Common myeloid progenitor, CD34-positive (primary cell): ENCODE measurements around the gene ATIC.

Experiments used
- CTCF ChIA-PET: fragments of 350-600 bp; sonication (Branson Sonifier 250); formaldehyde crosslinking; loops from one replicate; lab custom pipeline; 2021; ENCODE audit warnings: antibody characterized with exemption; lab: Charles Lee
- POLR2A ChIA-PET: fragments of 350-600 bp; sonication (Branson Sonifier 250); formaldehyde crosslinking; loops from one replicate; lab custom pipeline; 2021; ENCODE audit warnings: antibody characterized with exemption; lab: Charles Lee
- DNase-seq, 3 donors: peaks; one replicate each; pipeline versions ENCODE4 v3.0.0 to v3.0.0-alpha.2; 2013
- H3K27ac ChIP-seq, 2 experiments: 1 replicate in 1 of 2; 2 replicates in 1 of 2; pipeline ENCODE4 v1.7.0; 2013; ENCODE audit warnings: inconsistent platforms in 2 of 2, low read length in 2 of 2, mild to moderate bottlenecking in 2 of 2, low read depth in 1 of 2, moderate library complexity in 1 of 2; ENCODE audit not compliant: severe bottlenecking in 2 of 2, insufficient read depth in 1 of 2, poor library complexity in 1 of 2
- H3K27me3 ChIP-seq, 5 experiments: replicated peaks in 2 of 5; 1 replicate in 3 of 5; 2 replicates in 2 of 5; pipeline versions ENCODE4 v1.6.1 to v1.7.0; 2013; ENCODE audit warnings: low read length in 4 of 5, mild to moderate bottlenecking in 2 of 5, moderate library complexity in 2 of 5, inconsistent platforms in 1 of 5; ENCODE audit not compliant: insufficient read depth in 5 of 5, control insufficient read depth in 4 of 5
- H3K36me3 ChIP-seq, 4 experiments: 1 replicate in 2 of 4; 2 replicates in 2 of 4; pipeline versions ENCODE4 v1.6.1 to v1.7.0; 2013; ENCODE audit warnings: low read length in 3 of 4, control low read depth in 1 of 4, mild to moderate bottlenecking in 1 of 4; ENCODE audit not compliant: control insufficient read depth in 4 of 4, insufficient read depth in 4 of 4
- H3K4me1 ChIP-seq, 4 experiments: 1 replicate in 3 of 4; 2 replicates in 1 of 4; pipeline versions ENCODE4 v1.6.1 to v1.7.1; 2013; ENCODE audit warnings: low read length in 3 of 4, mild to moderate bottlenecking in 3 of 4, control low read depth in 1 of 4, inconsistent platforms in 1 of 4, moderate library complexity in 1 of 4; ENCODE audit not compliant: control insufficient read depth in 4 of 4, insufficient read depth in 4 of 4; ENCODE audit errors: control extremely low read depth in 1 of 4
- H3K4me3 ChIP-seq, 7 experiments: 1 replicate in 4 of 7; 2 replicates in 3 of 7; pipeline versions ENCODE4 v1.5.1 to v1.7.0; 2013; ENCODE audit warnings: mild to moderate bottlenecking in 7 of 7, low read length in 6 of 7, moderate library complexity in 6 of 7, inconsistent platforms in 2 of 7, low read depth in 2 of 7, control low read depth in 1 of 7; ENCODE audit not compliant: insufficient read depth in 4 of 7, control insufficient read depth in 1 of 7; ENCODE audit errors: extremely low read depth in 1 of 7
- H3K9me3 ChIP-seq, 5 experiments: 1 replicate in 4 of 5; 2 replicates in 1 of 5; pipeline versions ENCODE4 v1.6.1 to v1.7.1; 2013; ENCODE audit warnings: low read length in 4 of 5, mild to moderate bottlenecking in 2 of 5, inconsistent platforms in 1 of 5, low read depth in 1 of 5, moderate library complexity in 1 of 5; ENCODE audit not compliant: control insufficient read depth in 4 of 5, insufficient read depth in 2 of 5; ENCODE audit errors: control extremely low read depth in 1 of 5
- WGBS: methylation state at CpG from one replicate; pipeline ENCODE4 v1.1.5; 2013; ENCODE audit not compliant: insufficient coverage; 5-methylcytosine and 5-hydroxymethylcytosine counted together

Gene ATIC

GRCh38 chr2:215354771-215355695, 43.2 kb downstream of the ATIC start:
- H3K4me3 ChIP-seq, result no peak overlapping the region
- H3K4me1 ChIP-seq, result no peaks in the 10 kb centered on the region
- CTCF ChIA-PET, result interaction anchor here (0.9 to 1.0 kb wide), 2 partner anchors 10 to 564 kb away, joined by 3 read pairs; no protein-coding TSS in a partner anchor
- peaks cover 3 to 17% (median 15%) of the 10 kb centered on the region in 4 experiments for H3K36me3 ChIP-seq
- POLR2A ChIA-PET, result no interaction called here
- H3K9me3 ChIP-seq, result no peaks in the 10 kb centered on the region
- no peaks in the 10 kb centered on the region for H3K27me3 ChIP-seq
- DNase-seq, result no peak
- WGBS, result 91% methylated on average over 5 of the region's 9 CpGs
- no peak overlapping the region for H3K27ac ChIP-seq

GRCh38 chr2:215355801-215356200, 43.9 kb downstream of the ATIC start:
- ChIA-PET POLR2A (no interaction called here), CTCF (interaction anchor here (0.9 kb wide), 1 partner anchor 564 kb away, joined by 3 read pairs; no protein-coding TSS in a partner anchor)
- WGBS, result 98% methylated on average over 5 of the region's 7 CpGs

GRCh38 chr2:215356334-215356947, 44.6 kb downstream of the ATIC start:
- 100% methylated on average over 4 of the region's 7 CpGs for WGBS
- ChIA-PET CTCF (interaction anchor here (0.9 kb wide), 1 partner anchor 563 kb away, joined by 3 read pairs; no protein-coding TSS in a partner anchor), POLR2A (no interaction called here)
- no peak for DNase-seq
- Histone ChIP-seq H3K27ac (no peak overlapping the region), H3K4me3 (no peak overlapping the region), H3K36me3 (peaks cover 3 to 7% (median 5%) of the 10 kb centered on the region in 4 experiments), H3K27me3 (no peaks in the 10 kb centered on the region), H3K9me3 (no peaks in the 10 kb centered on the region), H3K4me1 (no peaks in the 10 kb centered on the region)

More at GRCh38 chr2:215355801-215356200, 43.9 kb downstream of the ATIC start:
- no peaks in the 10 kb centered on the region for H3K27me3 ChIP-seq
- peaks cover 3 to 10% (median 9%) of the 10 kb centered on the region in 4 experiments for H3K36me3 ChIP-seq
- no peak overlapping the region for H3K27ac ChIP-seq
- DNase-seq, result no peak
- no peaks in the 10 kb centered on the region for H3K9me3 ChIP-seq
- no peak overlapping the region for H3K4me3 ChIP-seq
- H3K4me1 ChIP-seq, result no peaks in the 10 kb centered on the region

- peaks cover 3 to 7% (median 5%) of the 10 kb centered on the region in 4 experiments for H3K36me3 ChIP-seq
- POLR2A ChIA-PET, result no interaction called here
- WGBS, result 98% methylated on average over 8 of the region's 9 CpGs
- DNase-seq, result no peak
- no peaks in the 10 kb centered on the region for H3K4me1 ChIP-seq
- CTCF ChIA-PET, result no interaction called here
- H3K4me3 ChIP-seq, result no peak overlapping the region
- H3K9me3 ChIP-seq, result no peaks in the 10 kb centered on the region
- no peaks in the 10 kb centered on the region for H3K27me3 ChIP-seq
- no peak overlapping the region for H3K27ac ChIP-seq
Observed at GRCh38 chr2:215356948-215357461, 45.1 kb downstream of the ATIC start.

GRCh38 chr2:215357660-215358059, 45.8 kb downstream of the ATIC start:
- no peaks in the 10 kb centered on the region for H3K27me3 ChIP-seq
- H3K4me3 ChIP-seq, result no peak overlapping the region
- no peak overlapping the region for H3K27ac ChIP-seq
- peaks cover 3 to 14% (median 6%) of the 10 kb centered on the region in 4 experiments for H3K36me3 ChIP-seq
- POLR2A ChIA-PET, result no interaction called here
- DNase-seq, result no peak
- 95% methylated on average over 2 of the region's 3 CpGs for WGBS
- CTCF ChIA-PET, result no interaction called here
- no peaks in the 10 kb centered on the region for H3K4me1 ChIP-seq
- H3K9me3 ChIP-seq, result no peaks in the 10 kb centered on the region

- Histone ChIP-seq H3K4me3 (no peak overlapping the region), H3K4me1 (no peaks in the 10 kb centered on the region), H3K27me3 (no peaks in the 10 kb centered on the region), H3K36me3 (peaks cover 3 to 20% (median 9%) of the 10 kb centered on the region in 4 experiments), H3K9me3 (no peaks in the 10 kb centered on the region), H3K27ac (no peak overlapping the region)
- ChIA-PET POLR2A (no interaction called here), CTCF (no interaction called here)
- no peak for DNase-seq
- WGBS, result 93% methylated on average over 3 of the region's 4 CpGs
Observed at GRCh38 chr2:215358312-215358845, 46.5 kb downstream of the ATIC start.
